HK-2 (cell line): Measurements from ENCODE around the gene TSPY1.
"Not testable (repeated sequence)": the region's sequence is repeated elsewhere in the genome, so short reads cannot be mapped to it uniquely, and the experiment has no call there.

Experiments
- DNase-seq: peaks from one replicate; pipeline ENCODE4 v3.0.0-alpha.2; 2018; ENCODE audit not compliant: unreplicated experiment

Gene TSPY1, protein sequence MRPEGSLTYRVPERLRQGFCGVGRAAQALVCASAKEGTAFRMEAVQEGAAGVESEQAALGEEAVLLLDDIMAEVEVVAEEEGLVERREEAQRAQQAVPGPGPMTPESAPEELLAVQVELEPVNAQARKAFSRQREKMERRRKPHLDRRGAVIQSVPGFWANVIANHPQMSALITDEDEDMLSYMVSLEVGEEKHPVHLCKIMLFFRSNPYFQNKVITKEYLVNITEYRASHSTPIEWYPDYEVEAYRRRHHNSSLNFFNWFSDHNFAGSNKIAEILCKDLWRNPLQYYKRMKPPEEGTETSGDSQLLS

GRCh38 chrY:9466655-9467054 lies at the start of gene TSPY1:
TSS of gene TSPY1 (plus strand) at chrY:9466955. CDS start at chrY:9467001, 46 bp downstream.
- not testable (repeated sequence) for DNase-seq

DNA sequence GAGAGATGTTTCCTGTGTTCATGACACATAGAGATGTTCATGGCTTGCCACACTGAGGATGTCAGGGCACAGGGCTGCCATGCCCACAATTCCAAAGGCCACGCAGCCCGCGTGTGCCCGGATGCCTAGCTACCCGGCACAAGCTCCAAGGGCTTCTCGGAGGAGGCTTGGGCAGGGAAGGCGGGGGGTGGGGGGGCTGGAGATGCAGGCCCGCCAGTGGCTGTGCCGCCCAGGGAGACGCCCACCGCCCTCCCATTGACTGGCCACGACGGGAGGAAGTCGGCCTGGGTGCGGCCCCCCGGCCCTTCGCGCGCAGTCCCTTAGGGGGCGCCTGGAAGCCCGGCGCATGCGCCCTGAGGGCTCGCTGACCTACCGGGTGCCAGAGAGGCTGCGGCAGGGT lies 20.2 kb downstream of the TSPY1 start, which contains the start of gene TSPY9:
Gene TSPY9 (plus strand): TSS at position 301 of the 400 bp plus-strand sequence. CDS start 46 bp downstream, at position 347.
- DNase-seq = not testable (repeated sequence)

GRCh38 chrY:9504396-9504795 lies 37.6 kb downstream of the TSPY1 start:
- DNase-seq = not testable (repeated sequence)

GRCh38 chrY:9516287-9516686 lies 49.5 kb downstream of the TSPY1 start:
- DNase-seq = not testable (repeated sequence)
